NCI-H2196 treated with DMSO at 0.1 percent for 48 hours (cell line): Measurements from ENCODE around the gene GPRIN3.

ENCODE experiments used
- DNase-seq: peaks from one replicate; lab custom pipeline; 2025; ENCODE audit not compliant: unreplicated experiment; lab: John Stamatoyannopoulos, UW

Gene GPRIN3

DNA sequence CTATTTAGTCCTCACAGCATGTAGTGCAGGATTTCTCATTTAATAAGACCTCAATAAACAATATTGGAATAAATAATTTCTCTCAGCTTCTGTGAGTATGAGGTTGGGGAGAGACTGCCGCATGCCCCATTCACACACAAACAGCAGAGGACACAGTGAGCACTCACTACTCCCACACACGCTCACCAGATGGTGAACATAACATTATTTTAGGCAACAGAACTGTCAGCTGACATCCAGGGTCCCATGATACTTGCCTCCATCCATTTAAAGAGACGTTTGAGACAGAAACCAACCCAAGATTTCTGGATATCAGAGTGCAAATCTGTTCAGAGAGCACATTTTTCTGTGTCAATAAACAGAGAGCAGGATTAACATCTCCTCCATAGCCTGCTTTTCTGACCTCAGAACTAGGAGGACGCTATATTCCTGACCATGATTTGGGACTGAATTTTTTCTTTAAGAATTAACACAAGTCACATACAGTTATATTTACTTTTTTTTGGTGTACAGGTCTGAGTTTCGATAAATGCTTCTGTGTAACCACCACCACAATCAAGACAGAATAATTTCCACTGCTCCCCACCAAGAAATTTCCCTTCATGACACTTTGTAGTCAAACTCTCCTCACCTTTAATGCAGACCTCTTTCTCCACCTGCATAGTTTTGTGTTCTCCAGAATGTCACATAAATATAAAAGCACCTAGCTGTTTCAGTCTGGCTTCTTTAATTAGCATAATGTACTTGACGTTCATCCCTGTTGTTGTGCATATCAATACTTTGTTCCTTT lies 16.7 kb downstream of the GPRIN3 start:
- no peak for DNase-seq

DNA sequence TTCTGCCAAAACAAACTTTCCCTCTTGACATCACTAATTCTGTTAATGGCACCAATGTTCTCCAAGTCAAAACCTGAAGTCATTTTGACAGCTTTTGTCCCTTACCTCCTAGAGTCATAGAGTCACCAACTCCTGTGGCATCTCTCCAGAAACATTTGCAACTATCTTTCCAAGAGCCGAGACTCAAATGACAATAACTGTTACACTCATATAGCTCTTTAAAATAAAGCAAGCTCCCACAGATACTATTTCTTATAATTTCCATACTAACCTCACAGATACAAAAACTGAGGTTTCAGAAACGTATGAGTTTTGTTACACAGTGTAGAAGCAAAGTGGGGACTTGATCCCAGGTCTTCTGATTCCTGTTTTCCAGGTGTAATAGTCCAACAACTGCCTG lies 18.3 kb downstream of the GPRIN3 start:
- no peak for DNase-seq

DNA sequence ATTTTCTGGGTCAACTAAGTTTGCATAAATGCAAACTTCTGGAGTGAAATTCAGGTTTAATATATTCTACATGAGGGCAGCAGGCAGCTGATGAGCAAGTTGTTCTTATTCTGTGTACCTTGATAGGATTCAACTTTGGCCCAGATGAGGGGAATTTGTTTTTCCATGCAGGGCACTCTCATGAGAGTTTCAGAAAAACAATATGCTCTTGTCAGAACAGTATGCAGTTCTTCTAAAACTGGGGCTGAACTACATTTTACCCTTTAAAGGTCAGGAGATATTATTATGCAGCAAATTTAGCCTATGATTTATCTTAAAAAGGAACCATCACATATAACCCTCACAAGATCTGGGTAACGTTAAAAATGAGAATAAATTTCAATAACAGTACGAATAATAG lies 19.2 kb downstream of the GPRIN3 start:
- no peak for DNase-seq

DNA sequence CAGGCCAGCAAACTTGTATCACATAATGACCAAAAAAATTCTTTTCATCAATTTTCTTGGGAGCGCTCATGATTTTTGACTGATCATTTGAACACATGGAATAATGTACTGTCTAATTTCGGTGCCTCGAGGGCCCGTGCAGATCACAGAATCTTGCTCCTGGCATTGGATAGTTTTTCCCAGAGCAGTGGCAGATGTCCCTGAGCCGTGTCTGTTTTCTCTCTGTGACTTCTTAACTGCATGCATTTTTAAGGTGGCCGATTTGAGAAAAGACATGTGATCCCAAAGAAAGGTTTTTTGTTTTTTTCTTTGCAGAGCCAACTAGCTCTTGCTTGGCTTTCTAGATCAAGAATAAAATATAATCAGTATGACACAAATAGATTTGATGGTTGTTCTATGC lies 19.7 kb downstream of the GPRIN3 start:
- no peak for DNase-seq

DNA sequence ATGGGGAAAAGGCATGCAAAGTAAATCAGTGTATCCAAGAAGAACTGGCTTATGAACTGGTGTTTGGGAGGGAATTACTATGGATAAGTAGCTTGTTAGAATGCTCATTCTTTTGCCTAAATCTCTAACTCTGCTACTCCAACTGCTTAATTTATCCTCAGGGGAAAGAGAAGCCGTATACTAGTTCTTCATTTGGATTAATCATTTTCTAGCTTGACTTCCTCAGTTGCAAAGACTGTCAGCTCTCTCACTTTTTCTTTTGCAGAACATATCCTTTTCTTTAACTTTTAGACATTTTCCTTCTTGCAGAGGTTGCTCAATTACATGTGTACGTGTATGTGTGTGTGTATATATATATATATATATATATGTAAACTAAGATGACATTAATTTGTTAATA lies 21.9 kb downstream of the GPRIN3 start:
- no peak for DNase-seq

DNA sequence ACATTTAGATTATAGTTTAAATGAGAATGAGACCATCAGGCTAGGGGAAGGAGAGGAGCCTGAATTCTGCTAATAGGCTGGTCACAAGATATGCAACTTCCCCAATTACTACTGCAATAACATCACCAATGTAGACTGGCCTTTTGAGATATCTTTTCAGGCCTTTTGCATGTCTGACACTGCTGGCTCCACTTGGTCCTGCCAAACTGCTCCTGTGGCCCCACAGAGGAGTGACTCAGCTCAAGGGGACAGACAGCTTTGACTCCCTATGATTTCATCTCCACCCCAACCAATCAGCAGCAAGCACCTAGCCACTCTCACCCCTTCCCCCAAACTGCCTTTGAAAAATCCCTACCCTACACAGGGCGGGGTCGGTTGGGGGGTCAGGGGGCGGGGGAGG lies 22.8 kb downstream of the GPRIN3 start:
- no peak for DNase-seq

DNA sequence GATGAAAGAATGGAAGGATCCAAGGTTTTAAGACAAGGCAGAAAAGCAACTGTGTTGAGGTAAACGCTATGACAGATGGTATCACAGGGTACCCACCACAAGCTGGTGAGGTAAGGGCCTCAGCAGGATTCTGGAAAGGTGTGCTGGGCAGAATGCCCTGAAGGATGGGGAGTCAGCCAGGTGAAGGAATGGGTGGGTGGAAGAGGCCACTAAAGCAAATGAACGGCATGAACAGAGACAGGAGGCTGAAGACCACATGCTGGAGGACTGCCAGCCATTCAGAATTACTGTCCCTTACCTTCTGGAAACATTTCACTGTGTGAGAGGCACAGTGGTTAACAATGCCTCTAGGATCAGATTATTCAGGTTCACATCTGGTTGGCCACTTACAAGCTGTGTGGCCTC lies 23.6 kb downstream of the GPRIN3 start:
- DNase-seq = no peak

DNA sequence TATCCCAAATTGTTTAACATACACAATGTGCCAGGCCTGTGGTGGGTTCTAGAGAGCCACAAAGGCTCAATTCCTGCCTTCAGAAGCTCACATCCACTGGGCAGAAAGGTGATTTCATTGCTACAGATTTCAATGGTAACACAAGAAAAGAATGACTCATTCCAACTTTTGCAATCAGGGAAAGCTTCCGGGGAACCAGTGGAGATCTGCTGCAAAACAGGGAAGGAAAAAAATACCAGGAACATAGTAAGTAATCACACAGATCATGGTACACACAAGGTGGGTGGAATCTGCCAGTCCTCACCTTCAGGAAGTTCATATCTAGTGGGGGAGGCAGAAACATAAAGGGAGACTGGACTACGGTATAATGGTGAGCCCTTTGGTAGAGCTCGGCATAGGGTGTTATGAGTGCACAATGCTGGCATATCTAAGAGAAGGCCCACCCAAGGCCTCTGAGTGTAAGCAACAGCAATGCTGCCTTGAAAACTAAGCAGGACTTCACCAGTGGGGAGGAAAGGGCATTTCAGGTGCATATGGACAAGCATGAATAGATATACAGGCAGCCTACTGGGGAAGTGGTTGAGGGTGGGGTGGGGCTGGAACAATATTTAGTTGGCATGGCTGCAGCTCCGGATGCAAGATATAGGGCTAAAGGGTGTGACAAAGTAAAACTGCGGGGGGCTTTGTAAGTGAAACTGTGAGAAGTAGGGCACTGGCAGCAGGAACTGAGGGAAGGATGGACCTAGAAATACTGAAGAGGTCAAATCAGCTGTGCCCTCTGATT lies 24.2 kb downstream of the GPRIN3 start:
- no peak for DNase-seq

DNA sequence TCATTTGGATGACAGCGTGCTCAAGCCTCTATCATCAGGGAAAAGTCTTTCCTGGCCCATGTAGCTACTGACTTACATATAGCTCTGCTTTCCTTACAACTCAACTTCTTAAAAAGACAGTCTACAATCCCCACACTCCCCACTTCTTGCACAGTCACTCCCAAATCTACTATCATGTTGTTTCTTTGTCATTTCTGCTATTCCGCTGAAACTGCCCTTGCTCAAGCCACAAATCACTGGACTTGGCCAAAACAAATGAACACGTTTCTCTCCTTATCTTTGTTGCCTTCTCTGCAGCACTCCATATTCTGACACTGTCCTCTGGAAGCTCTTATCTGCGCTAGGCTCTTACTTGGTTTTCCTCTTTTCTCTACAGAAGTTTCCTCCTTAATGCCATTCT lies 28.2 kb downstream of the GPRIN3 start:
- DNase-seq = no peak

DNA sequence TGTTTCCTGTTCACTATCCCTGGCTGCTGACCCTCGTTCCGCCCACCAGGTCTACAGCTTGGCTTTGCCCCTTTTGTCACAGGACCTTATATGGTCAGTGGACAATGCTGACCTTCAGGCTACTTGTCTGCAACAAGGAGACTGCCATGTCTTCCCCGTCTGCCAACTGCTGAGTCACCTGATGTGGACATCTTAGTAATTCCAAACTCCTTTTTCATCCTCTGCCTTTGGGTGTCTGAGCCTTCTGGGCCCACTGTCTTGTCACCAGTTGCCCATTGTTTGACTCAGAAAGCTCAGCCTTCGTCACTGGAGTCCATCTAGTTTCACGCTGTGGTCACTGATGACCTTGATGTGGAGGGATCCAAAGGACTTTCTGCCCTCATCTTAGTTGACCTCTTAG lies 30.2 kb downstream of the GPRIN3 start:
- DNase-seq = no peak

DNA sequence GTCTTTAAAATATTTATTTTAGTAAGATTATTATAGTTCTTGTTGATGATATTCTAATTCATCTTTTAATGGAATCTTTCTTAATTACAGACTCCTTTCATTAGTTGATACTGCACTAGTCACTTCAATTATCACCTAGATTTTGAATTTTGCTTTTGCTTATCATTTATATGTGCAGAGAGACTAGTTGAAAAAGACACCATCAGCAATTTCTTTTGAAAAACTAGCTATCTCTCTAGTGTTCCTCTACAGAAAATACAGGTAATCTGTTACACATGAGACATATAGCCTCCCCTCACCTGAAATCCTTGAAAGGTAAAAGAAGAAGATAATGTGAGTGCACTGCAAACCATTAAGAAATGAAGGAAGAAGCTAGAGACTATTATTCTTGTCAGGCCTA lies 31.3 kb downstream of the GPRIN3 start:
- DNase-seq = no peak

DNA sequence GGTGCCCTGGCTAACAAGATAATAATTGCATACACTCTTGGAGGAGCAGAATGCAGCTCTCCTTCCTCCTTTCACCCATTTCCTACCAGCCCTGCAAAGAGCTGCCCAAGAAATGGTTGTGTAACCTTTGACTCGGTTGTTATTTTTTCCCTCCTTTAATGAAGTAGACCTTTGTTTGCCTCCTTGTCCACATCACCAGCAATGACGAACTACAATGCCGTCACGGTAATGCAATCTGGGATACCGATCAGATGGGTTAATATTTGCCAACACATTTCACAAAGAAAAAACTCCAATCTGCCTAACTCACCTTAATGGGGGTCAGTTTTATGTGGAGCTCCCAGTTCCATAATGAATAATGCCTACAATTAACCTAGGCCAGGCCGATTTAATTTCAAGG lies 32.0 kb downstream of the GPRIN3 start:
- DNase-seq = no peak

DNA sequence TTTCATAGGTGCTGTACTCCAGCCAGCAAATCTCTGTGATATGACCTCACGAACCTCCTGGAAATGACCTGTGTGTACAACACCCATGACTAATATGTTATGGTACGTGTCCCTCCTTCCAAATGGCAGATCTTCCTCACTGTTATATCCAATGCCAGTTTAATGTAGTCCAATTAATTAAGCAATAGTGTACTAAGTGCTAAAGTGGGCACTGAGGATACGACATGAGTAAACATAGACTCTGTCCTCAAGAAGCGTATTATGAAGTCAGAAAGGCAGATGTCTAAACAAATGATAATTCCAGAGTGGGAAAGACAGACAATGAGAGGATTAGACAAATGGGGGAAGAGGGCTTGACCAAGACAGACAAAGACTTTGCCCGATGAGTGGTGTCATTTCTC lies 33.9 kb downstream of the GPRIN3 start:
- no peak for DNase-seq

DNA sequence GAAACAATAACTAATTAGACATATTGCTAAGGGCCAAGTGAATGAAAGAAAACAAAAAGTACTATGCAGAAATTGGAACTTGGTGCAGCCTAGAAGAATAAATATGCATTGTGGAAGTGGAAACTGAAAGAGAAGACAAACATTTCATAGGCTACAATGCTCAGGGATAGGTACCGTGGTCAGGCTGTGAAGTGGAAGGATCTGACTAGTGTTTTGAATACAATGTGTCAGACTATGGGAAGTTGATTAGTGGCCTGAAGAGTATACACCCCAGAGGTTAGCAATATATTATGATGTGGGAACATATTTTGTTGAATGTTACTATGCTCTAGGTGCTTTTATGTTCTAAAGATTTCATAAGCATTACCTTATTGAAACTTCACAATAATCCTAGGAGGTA lies 36.8 kb downstream of the GPRIN3 start:
- DNase-seq = no peak

DNA sequence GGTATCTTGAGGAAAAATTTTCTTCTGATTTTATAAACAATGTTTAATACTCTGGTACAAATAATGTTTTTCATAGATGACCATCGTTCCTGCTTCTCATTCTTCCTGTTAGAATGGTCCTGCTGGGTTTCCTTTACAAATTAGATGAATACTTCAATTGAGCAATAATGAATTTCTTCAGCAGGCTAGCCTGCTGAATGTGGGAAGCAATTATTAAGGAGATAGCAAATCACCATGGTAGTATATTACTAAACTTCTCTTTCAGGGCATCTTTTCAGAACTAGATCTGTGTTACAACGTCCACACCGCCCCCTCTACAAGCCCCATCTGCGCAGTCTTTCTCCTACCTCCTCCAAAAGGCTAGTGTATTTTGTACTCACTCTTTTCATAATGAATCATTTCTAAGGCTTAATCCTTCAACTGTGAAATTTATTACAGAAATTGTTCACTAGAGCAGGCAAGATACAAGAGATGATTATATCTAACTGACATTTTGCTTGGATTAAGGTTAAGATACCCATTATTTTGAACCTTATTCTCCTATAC lies 38.4 kb downstream of the GPRIN3 start:
- no peak for DNase-seq

DNA sequence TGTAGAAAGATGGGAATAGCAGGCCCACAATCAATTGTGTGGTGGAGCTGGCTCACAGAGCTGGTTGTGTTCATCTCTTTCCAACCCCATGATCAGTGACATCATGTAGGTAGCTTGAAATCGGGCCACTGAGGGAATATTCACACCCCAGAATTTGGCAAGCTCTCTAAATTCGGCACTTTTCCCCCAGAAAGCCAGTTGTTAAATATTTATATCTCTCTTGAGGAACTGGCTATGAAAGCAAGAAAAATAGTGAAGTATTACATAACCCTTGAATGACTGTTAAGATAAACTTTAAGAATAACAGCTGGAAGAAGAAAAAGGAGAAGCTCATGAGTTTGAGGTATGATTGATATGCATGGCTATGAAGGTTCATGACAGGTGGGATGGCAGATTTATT lies 38.9 kb downstream of the GPRIN3 start:
- DNase-seq = no peak

DNA sequence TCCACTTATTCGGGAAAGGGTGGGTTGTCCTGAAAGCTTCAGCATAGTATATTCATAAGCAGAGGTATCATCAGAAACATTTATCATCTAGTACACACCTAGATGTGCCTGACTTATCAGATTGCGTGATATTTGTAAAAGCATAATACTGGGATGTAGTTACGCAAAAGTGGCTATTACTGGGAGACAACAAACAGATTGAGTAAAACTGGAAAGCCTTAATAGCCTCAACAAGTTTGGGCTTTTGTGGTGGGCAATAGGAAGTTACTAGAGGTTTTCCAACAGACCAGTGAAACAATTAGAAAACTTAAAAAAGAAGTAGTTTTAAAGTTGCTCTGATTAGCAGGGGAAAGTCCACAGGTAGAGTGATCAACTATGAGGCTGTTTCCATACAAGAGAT lies 39.8 kb downstream of the GPRIN3 start:
- DNase-seq = no peak

DNA sequence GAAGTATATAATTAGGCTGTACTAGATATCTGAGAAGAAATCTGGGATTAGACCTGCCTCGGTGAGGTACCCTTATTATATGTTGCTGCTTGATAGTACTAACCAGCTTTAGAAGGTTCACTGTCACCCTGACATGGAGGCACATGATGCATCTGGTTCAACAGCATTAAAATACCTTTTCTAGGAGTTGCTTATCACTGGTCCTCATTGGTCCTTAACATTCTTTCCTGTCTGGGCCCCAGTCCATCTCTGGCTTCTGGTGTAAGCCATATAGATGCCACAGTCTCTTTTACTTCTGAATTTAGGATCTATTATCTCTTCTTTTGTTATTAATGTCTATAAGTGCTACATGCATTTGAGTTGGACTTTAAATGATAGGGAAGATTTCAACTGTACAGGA lies 40.2 kb downstream of the GPRIN3 start:
- no peak for DNase-seq

DNA sequence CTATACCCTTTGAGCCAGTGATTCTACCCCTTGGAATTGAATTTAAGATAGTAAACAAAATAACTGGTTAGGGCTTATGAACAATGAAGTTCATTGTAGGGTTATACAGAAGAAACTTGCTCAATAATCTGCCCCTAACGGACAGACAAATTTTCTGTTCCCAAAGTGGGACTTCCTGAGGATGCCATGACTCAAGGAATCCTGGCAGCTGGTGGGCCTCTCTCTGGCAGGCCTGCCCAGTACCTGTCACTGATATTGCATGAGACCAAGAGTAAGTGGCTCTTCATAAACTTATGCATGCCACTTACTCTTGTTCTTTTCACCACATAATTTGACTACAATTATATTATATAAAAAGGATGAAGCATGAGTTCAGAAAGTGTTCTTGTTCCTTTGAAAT lies 41.5 kb downstream of the GPRIN3 start:
- DNase-seq = no peak

DNA sequence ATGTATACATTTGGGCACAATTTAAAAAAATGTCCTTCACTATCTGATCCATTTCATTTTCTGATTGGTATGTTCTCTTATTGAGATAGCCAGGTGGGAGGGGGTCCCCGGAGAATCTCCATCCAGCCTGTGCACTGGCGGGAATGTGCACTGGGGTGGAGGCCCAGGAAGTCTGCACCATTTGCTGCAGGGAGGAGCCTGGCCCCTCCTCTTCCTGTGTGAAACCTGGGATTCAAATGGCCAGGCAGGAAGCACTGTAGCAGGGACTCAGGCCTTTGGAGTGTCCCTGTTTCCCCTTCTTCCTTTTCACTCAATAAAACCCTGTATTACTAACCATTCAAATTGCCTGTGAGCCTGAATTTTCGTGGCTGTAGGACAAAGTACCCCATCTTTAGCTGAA lies 44.3 kb downstream of the GPRIN3 start:
- no peak for DNase-seq

DNA sequence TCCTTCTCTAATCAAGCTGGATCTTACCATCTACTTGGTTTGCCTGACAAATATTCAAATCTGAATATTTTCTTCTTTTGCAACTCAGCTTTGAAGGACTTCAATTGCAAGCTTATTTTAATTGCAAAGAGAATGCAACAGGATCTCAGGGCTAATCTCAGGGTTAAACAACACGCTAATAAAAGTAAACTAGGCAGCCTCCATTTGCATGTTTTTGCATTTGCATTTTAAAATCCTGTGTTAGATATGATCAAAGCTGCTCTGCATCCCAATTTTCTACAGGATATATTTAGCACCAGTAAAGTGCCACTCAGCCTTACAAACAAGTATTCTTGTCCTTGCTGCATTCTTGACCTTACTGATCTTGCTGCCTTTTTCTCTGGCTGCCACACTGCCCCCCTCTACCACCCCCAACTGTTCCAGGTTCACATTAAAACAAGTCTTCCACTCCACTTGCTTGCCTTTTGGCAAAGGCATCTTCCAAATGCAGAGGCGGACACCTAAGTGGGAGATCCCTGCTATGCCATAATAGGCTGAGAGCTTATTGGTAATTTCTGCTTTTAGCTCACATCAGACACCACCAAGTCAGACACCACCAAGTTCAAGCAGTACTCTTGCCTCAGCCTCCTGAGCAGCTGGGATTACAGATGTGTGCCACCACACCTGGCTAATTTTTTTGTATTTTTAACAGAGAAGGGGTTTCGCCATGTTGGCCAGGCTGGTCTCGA lies 48.1 kb downstream of the GPRIN3 start:
- no peak for DNase-seq

DNA sequence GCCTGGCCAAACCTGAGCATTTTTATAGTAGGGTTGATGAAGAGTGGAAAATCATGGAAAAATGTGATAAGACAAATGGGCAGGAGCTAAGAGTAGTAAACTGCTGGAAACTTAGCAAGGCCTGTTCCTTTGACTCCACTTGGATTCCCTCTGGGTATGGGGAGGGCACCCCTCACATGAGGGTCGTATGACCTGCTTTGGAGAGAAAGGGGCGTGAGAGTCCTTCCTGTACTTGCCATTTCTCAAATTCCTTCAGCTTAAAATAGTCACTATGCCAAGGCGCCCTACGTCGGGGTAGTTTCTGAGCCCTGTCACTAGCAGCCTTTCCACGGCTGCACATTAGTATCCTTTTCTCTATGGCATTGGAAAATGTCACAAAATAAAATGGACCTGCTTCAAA lies 49.1 kb downstream of the GPRIN3 start:
- DNase-seq = no peak
